ENCODE measurements around the gene TBC1D5.
"Not testable (repeated sequence)": the region's sequence is repeated elsewhere in the genome, so short reads cannot be mapped to it uniquely, and the experiment has no call there.

Gene TBC1D5

GRCh38 chr3:17742102-17742879 is at the start of gene TBC1D5:
TSS of gene TBC1D5 (minus strand) at chr3:17742631. CDS start at chr3:17508570, 234,061 bp downstream.
- Histone ChIP-seq H4K20me1 (ENCODE audit: insufficient read depth, low read length, poor library complexity, severe bottlenecking) (peaks cover 30% of the 10 kb centered on the region), H3K9me2 (replicated peaks; ENCODE audit: low read depth, low read length) (no peaks in the 10 kb centered on the region), H3K27me3 (ENCODE audit: insufficient read depth, low read length, poor library complexity, severe bottlenecking) (no peaks in the 10 kb centered on the region), H2AFZ (ENCODE audit: low read length) (peak within 1 kb of the TSS; percentile 95), H3F3A (ENCODE audit: low read depth) (no peaks in the 10 kb centered on the region), H3K9ac (ENCODE audit: low read depth, low read length, poor library complexity, severe bottlenecking) (peak within 1 kb of the TSS; percentile 97), H3K4me2 (ENCODE audit: low read depth, low read length, poor library complexity, severe bottlenecking) (peak within 1 kb of the TSS; percentile 99), H3K9me3 (ENCODE audit: insufficient read depth, low read depth, low read length) (no peaks in the 10 kb centered on the region), H3K4me3 (ENCODE audit: low read length, poor library complexity, severe bottlenecking) (peak within 1 kb of the TSS; percentile 84), H3K36me3 (ENCODE audit: insufficient read depth, low read length) (no peaks in the 10 kb centered on the region), H3K4me1 (ENCODE audit: insufficient read depth, low read length, poor library complexity, severe bottlenecking) (peaks cover 58% of the 10 kb centered on the region), H3K79me2 (ENCODE audit: insufficient read depth, low read length) (peaks cover 49% of the 10 kb centered on the region)
- TF ChIP-seq CTCF (conservative IDR thresholded peaks at IDR 0.05; ENCODE audit: low read length), result no peak
- TF ChIP-seq EZH2phosphoT487 (IDR thresholded peaks at IDR 0.05; ENCODE audit: borderline replicate concordance), result no peak

GRCh38 chr3:17783426-17783825 is 41.0 kb upstream of the TBC1D5 start:
- Histone ChIP-seq H3K4me3 (ENCODE audit: low read length, poor library complexity, severe bottlenecking) (no peak overlapping the region), H3K4me1 (ENCODE audit: insufficient read depth, low read length, poor library complexity, severe bottlenecking) (no peaks in the 10 kb centered on the region), H2AFZ (ENCODE audit: low read length) (no peak overlapping the region), H4K20me1 (ENCODE audit: insufficient read depth, low read length, poor library complexity, severe bottlenecking) (no peaks in the 10 kb centered on the region), H3K9me2 (replicated peaks; ENCODE audit: low read depth, low read length) (no peaks in the 10 kb centered on the region), H3K79me2 (ENCODE audit: insufficient read depth, low read length) (no peaks in the 10 kb centered on the region), H3K36me3 (ENCODE audit: insufficient read depth, low read length) (peaks cover 5% of the 10 kb centered on the region; the same call in 1 of the 2 replicates), H3K9me3 (ENCODE audit: insufficient read depth, low read depth, low read length) (peaks cover 27% of the 10 kb centered on the region; the same call in 1 of the 2 replicates), H3F3A (ENCODE audit: low read depth) (no peaks in the 10 kb centered on the region), H3K27me3 (ENCODE audit: insufficient read depth, low read length, poor library complexity, severe bottlenecking) (no peaks in the 10 kb centered on the region), H3K9ac (ENCODE audit: low read depth, low read length, poor library complexity, severe bottlenecking) (no peak overlapping the region), H3K4me2 (ENCODE audit: low read depth, low read length, poor library complexity, severe bottlenecking) (no peak overlapping the region)
- TF ChIP-seq CTCF (conservative IDR thresholded peaks at IDR 0.05; ENCODE audit: low read length), result no peak
- TF ChIP-seq EZH2phosphoT487 (IDR thresholded peaks at IDR 0.05; ENCODE audit: borderline replicate concordance), result no peak

GRCh38 chr3:17782751-17783150 is 40.3 kb upstream of the TBC1D5 start:
- no peaks in the 10 kb centered on the region for H3K27me3 ChIP-seq (ENCODE audit: insufficient read depth, low read length, poor library complexity, severe bottlenecking)
- H3K9ac ChIP-seq (ENCODE audit: low read depth, low read length, poor library complexity, severe bottlenecking), result no peak overlapping the region
- H3K36me3 ChIP-seq (ENCODE audit: insufficient read depth, low read length), result peaks cover 5% of the 10 kb centered on the region; the same call in 1 of the 2 replicates
- H3F3A ChIP-seq (ENCODE audit: low read depth), result no peaks in the 10 kb centered on the region
- no peaks in the 10 kb centered on the region for H3K9me2 ChIP-seq (replicated peaks; ENCODE audit: low read depth, low read length)
- H3K4me2 ChIP-seq (ENCODE audit: low read depth, low read length, poor library complexity, severe bottlenecking), result no peak overlapping the region
- TF ChIP-seq EZH2phosphoT487 (IDR thresholded peaks at IDR 0.05; ENCODE audit: borderline replicate concordance) (no peak), CTCF (conservative IDR thresholded peaks at IDR 0.05; ENCODE audit: low read length) (no peak)
- peaks cover 27% of the 10 kb centered on the region; the same call in 1 of the 2 replicates for H3K9me3 ChIP-seq (ENCODE audit: insufficient read depth, low read depth, low read length)
- H3K4me1 ChIP-seq (ENCODE audit: insufficient read depth, low read length, poor library complexity, severe bottlenecking), result no peaks in the 10 kb centered on the region
- no peaks in the 10 kb centered on the region for H4K20me1 ChIP-seq (ENCODE audit: insufficient read depth, low read length, poor library complexity, severe bottlenecking)
- H3K79me2 ChIP-seq (ENCODE audit: insufficient read depth, low read length), result no peaks in the 10 kb centered on the region
- H3K4me3 ChIP-seq (ENCODE audit: low read length, poor library complexity, severe bottlenecking), result no peak overlapping the region
- H2AFZ ChIP-seq (ENCODE audit: low read length), result no peak overlapping the region

- not testable (repeated sequence) for H2AFZ ChIP-seq (ENCODE audit: low read length); H3K4me1 ChIP-seq (ENCODE audit: insufficient read depth, low read length, poor library complexity, severe bottlenecking); H3K4me3 ChIP-seq (ENCODE audit: low read length, poor library complexity, severe bottlenecking); H3K27me3 ChIP-seq (ENCODE audit: insufficient read depth, low read length, poor library complexity, severe bottlenecking); H3F3A ChIP-seq (ENCODE audit: low read depth); H3K36me3 ChIP-seq (ENCODE audit: insufficient read depth, low read length); H3K9me2 ChIP-seq (replicated peaks; ENCODE audit: low read depth, low read length); H3K9ac ChIP-seq (ENCODE audit: low read depth, low read length, poor library complexity, severe bottlenecking); H3K4me2 ChIP-seq (ENCODE audit: low read depth, low read length, poor library complexity, severe bottlenecking); H4K20me1 ChIP-seq (ENCODE audit: insufficient read depth, low read length, poor library complexity, severe bottlenecking)
- Histone ChIP-seq H3K9me3 (ENCODE audit: insufficient read depth, low read depth, low read length) (peaks cover 27% of the 10 kb centered on the region; the same call in 1 of the 2 replicates), H3K79me2 (ENCODE audit: insufficient read depth, low read length) (peaks cover 21% of the 10 kb centered on the region; the same call in 1 of the 2 replicates)
Measured at GRCh38 chr3:17780369-17780768, 37.9 kb upstream of the TBC1D5 start.

Data from Loucy (cell line).